Measurements from ENCODE around the gene TLCD1. TPM values are rescaled to one million over a fixed set of nuclear protein-coding genes. Genes with fewer than 3 reads are reported as not detected.

TLCD1 gene
- total and polyA plus RNA-seq, 10 of the 15 experiments (the other 5 are each of a cell fraction or from before 2014, with no cell fraction given) = 2.9 to 19.8 (median 7.7) TPM

DNA sequence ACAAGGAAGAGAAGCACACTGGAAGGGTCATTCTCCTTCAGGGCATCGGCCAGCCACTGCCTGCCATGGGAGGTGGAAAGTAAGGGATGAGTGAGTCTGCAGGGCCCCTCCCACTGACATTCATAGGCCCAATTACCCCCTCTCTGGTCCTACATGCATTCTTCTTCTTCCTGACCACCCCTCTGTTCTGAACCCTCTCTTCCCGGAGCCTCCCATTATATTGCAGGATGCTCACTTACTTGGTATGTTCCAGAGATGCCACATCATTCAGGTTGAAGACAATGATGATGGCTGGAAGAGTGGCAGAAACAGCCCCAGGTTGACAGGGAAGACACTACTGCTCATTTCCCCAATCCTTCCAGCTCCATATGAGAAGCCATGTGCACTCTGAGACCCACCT lies 10.8 kb downstream of the TLCD1 start:
- no TSS peak for BruUV-seq (replicated peaks)
- FAIRE-seq = no peak
- ChIA-PET RAD21 (ENCODE audit: unreplicated experiment) (no interaction called here), SMC1A (ENCODE audit: uncharacterized antibody, unreplicated experiment) (interaction anchor here (0.6 kb wide), 1 partner anchor 10 kb away, joined by 3 read pairs; no protein-coding TSS in a partner anchor), CTCF (interaction anchor here (1.6 kb wide), 1 partner anchor 68 kb away, joined by 6 read pairs; no protein-coding TSS in a partner anchor), POLR2A (no interaction called here)
- ATAC-seq = no peak
- H3K36me3 ChIP-seq (ENCODE audit: control insufficient read depth in 2 of 2, insufficient read depth in 2 of 2, low read length in 1 of 2) = no peaks in the 10 kb centered on the region; a peak in 1 of 4 replicates
- no peak overlapping the region for H3K27ac ChIP-seq (ENCODE audit: control insufficient read depth, insufficient read depth)
- H3K79me2 ChIP-seq (ENCODE audit: control insufficient read depth, insufficient read depth, low read length) = peaks cover 10% of the 10 kb centered on the region
- no peak for TF ChIP-seq RCOR1 (conservative IDR thresholded peaks at IDR 0.05; ENCODE audit: low read depth, low read length)
- no peak for TF ChIP-seq KLF5 (IDR thresholded peaks at IDR 0.05; ENCODE audit: partially characterized antibody)
- TF ChIP-seq, protein P1, sequence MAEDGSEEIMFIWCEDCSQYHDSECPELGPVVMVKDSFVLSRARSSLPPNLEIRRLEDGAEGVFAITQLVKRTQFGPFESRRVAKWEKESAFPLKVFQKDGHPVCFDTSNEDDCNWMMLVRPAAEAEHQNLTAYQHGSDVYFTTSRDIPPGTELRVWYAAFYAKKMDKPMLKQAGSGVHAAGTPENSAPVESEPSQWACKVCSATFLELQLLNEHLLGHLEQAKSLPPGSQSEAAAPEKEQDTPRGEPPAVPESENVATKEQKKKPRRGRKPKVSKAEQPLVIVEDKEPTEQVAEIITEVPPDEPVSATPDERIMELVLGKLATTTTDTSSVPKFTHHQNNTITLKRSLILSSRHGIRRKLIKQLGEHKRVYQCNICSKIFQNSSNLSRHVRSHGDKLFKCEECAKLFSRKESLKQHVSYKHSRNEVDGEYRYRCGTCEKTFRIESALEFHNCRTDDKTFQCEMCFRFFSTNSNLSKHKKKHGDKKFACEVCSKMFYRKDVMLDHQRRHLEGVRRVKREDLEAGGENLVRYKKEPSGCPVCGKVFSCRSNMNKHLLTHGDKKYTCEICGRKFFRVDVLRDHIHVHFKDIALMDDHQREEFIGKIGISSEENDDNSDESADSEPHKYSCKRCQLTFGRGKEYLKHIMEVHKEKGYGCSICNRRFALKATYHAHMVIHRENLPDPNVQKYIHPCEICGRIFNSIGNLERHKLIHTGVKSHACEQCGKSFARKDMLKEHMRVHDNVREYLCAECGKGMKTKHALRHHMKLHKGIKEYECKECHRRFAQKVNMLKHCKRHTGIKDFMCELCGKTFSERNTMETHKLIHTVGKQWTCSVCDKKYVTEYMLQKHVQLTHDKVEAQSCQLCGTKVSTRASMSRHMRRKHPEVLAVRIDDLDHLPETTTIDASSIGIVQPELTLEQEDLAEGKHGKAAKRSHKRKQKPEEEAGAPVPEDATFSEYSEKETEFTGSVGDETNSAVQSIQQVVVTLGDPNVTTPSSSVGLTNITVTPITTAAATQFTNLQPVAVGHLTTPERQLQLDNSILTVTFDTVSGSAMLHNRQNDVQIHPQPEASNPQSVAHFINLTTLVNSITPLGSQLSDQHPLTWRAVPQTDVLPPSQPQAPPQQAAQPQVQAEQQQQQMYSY (CRISPR knock-in tag; IDR thresholded peaks at IDR 0.05) = no peak
- TF ChIP-seq EED (IDR thresholded peaks at IDR 0.05; ENCODE audit: low read depth) = no peak
- TF ChIP-seq, protein P2, sequence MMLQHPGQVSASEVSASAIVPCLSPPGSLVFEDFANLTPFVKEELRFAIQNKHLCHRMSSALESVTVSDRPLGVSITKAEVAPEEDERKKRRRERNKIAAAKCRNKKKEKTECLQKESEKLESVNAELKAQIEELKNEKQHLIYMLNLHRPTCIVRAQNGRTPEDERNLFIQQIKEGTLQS (IDR thresholded peaks at IDR 0.05; ENCODE audit: borderline replicate concordance, extremely low read depth, low read depth, low read length) = no peak
- TF ChIP-seq, protein P3, sequence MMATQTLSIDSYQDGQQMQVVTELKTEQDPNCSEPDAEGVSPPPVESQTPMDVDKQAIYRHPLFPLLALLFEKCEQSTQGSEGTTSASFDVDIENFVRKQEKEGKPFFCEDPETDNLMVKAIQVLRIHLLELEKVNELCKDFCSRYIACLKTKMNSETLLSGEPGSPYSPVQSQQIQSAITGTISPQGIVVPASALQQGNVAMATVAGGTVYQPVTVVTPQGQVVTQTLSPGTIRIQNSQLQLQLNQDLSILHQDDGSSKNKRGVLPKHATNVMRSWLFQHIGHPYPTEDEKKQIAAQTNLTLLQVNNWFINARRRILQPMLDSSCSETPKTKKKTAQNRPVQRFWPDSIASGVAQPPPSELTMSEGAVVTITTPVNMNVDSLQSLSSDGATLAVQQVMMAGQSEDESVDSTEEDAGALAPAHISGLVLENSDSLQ (IDR thresholded peaks at IDR 0.05) = no peak
- no peak for TF ChIP-seq ZZZ3 (IDR thresholded peaks at IDR 0.05; ENCODE audit: control insufficient read depth, insufficient read length, low read depth)
- no peak for TF ChIP-seq HDGF (IDR thresholded peaks at IDR 0.05)
- TF ChIP-seq GABPA (IDR thresholded peaks at IDR 0.05; ENCODE audit: low read depth) = no peak
- no peak for TF ChIP-seq MTA3 (IDR thresholded peaks at IDR 0.05; ENCODE audit: borderline replicate concordance, low read length)
- TF ChIP-seq ATF7 (IDR thresholded peaks at IDR 0.05; ENCODE audit: low read depth) = no peak
- TF ChIP-seq SREBF1 (IDR thresholded peaks at IDR 0.05; ENCODE audit: low read length) = no peak
- no peak for TF ChIP-seq NFXL1 (IDR thresholded peaks at IDR 0.05; ENCODE audit: borderline replicate concordance)
- TF ChIP-seq FOS (IDR thresholded peaks at IDR 0.05; ENCODE audit: borderline replicate concordance, extremely low read depth, insufficient read length) = no peak
- TF ChIP-seq CHD1 (IDR thresholded peaks at IDR 0.05; ENCODE audit: low read depth, low read length) = no peak
- TF ChIP-seq ZNF274 (IDR thresholded peaks at IDR 0.05; ENCODE audit: insufficient read depth, insufficient read length) = no peak
- TF ChIP-seq, protein P4, sequence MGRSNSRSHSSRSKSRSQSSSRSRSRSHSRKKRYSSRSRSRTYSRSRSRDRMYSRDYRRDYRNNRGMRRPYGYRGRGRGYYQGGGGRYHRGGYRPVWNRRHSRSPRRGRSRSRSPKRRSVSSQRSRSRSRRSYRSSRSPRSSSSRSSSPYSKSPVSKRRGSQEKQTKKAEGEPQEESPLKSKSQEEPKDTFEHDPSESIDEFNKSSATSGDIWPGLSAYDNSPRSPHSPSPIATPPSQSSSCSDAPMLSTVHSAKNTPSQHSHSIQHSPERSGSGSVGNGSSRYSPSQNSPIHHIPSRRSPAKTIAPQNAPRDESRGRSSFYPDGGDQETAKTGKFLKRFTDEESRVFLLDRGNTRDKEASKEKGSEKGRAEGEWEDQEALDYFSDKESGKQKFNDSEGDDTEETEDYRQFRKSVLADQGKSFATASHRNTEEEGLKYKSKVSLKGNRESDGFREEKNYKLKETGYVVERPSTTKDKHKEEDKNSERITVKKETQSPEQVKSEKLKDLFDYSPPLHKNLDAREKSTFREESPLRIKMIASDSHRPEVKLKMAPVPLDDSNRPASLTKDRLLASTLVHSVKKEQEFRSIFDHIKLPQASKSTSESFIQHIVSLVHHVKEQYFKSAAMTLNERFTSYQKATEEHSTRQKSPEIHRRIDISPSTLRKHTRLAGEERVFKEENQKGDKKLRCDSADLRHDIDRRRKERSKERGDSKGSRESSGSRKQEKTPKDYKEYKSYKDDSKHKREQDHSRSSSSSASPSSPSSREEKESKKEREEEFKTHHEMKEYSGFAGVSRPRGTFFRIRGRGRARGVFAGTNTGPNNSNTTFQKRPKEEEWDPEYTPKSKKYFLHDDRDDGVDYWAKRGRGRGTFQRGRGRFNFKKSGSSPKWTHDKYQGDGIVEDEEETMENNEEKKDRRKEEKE (IDR thresholded peaks at IDR 0.05) = no peak
- H3K4me2 ChIP-seq (ENCODE audit: control insufficient read depth, insufficient read depth) = no peak overlapping the region
- 91% methylated on average over 2 of the region's 2 CpGs for WGBS (ENCODE audit: insufficient coverage, insufficient replicate concordance, low lambda C conversion rate, missing lambda C conversion rate)
- no peak overlapping the region for H3K4me3 ChIP-seq
- no peaks in the 10 kb centered on the region for H4K20me1 ChIP-seq (ENCODE audit: control insufficient read depth, insufficient read depth)
- no peak overlapping the region for H2AFZ ChIP-seq (ENCODE audit: control insufficient read depth, low read depth, low read length)
- peaks cover 14% of the 10 kb centered on the region for H3K4me1 ChIP-seq (ENCODE audit: control insufficient read depth, insufficient read depth, low read length)
- DNase-seq (ENCODE audit: low read depth, low spot score) = no peak
- in situ Hi-C loops (cut with MboI) (no loop called here), intact Hi-C loops (cut with micrococcal nuclease; ENCODE audit: unreplicated experiment) (loop anchor here (5.0 to 10.0 kb wide), 2 partner anchors 53 to 160 kb away; partner anchors contain the start of genes SDF2, SUPT6H and UNC119)
- no peaks in the 10 kb centered on the region for H3K27me3 ChIP-seq (replicated peaks in 1 of 2; ENCODE audit: control insufficient read depth in 2 of 2, insufficient read depth in 2 of 2, low read length in 1 of 2)
- no peaks in the 10 kb centered on the region for H3K9me3 ChIP-seq (replicated peaks; ENCODE audit: control insufficient read depth, insufficient read depth, low read length)
- H3K9ac ChIP-seq (ENCODE audit: control insufficient read depth, insufficient read depth, low read length) = no peak overlapping the region

Data from GM12878 (cell line).